ENCODE results near the gene SORBS1.

GRCh38 chr10:95404864-95405263 is 156.3 kb downstream of the SORBS1 start:
- TF ChIP-seq POLR2A (IDR thresholded peaks at IDR 0.05) (no peak), CTCF (IDR thresholded peaks at IDR 0.05) (no peak), EP300 (IDR thresholded peaks at IDR 0.05; ENCODE audit: low read depth) (no peak), POLR2AphosphoS5 (IDR thresholded peaks at IDR 0.05) (peak in 1 of 3 donors; percentile 8)
